Naive thymus-derived CD4-positive, alpha-beta T cell (primary cell): ENCODE data around the gene CDH18. TPM values are rescaled to one million over a fixed set of nuclear protein-coding genes. Genes with fewer than 3 reads are reported as not detected.

ENCODE experiments used
- ATAC-seq: fragments of 150-1000 bp; cut with Tn5 transposase; 2 replicates; pipeline ENCODE4 v1.10.0; 2021; ENCODE audit warnings: mild to moderate bottlenecking, moderate library complexity
- CTCF ChIA-PET: fragments of 350-600 bp; sonication (Branson Sonifier 250); formaldehyde crosslinking; loops from one replicate; lab custom pipeline; 2021; ENCODE audit warnings: antibody characterized with exemption; lab: Charles Lee
- POLR2A ChIA-PET: fragments of 350-600 bp; sonication (Branson Sonifier 250); formaldehyde crosslinking; loops from one replicate; lab custom pipeline; 2021; ENCODE audit warnings: antibody characterized with exemption, inconsistent platforms; lab: Charles Lee
- DNase-seq, 9 donors: peaks; one replicate each; pipeline versions ENCODE4 v3.0.0 to v3.0.0-alpha.2; 2020 to 2022; ENCODE audit warnings: mixed read lengths in 1 of 9
- H3K27ac ChIP-seq: one replicate; pipeline ENCODE4 v1.7.0; 2013; ENCODE audit warnings: mild to moderate bottlenecking, low read depth, low read length, moderate library complexity
- H3K27me3 ChIP-seq, 2 donors: one replicate each; pipeline ENCODE4 v1.7.0; 2013; ENCODE audit warnings: low read length in 2 of 2, mild to moderate bottlenecking in 2 of 2, moderate library complexity in 2 of 2; ENCODE audit not compliant: control insufficient read depth in 2 of 2, insufficient read depth in 2 of 2
- H3K36me3 ChIP-seq, 3 experiments: 1 replicate in 2 of 3; 2 replicates in 1 of 3; pipeline ENCODE4 v1.7.0; 2013; ENCODE audit warnings: low read length in 3 of 3, mild to moderate bottlenecking in 3 of 3, moderate library complexity in 1 of 3; ENCODE audit not compliant: insufficient read depth in 3 of 3, control insufficient read depth in 2 of 3
- H3K4me1 ChIP-seq, 2 donors: one replicate each; pipeline ENCODE4 v1.7.0; 2013; ENCODE audit warnings: low read length in 2 of 2, mild to moderate bottlenecking in 2 of 2, moderate library complexity in 1 of 2; ENCODE audit not compliant: control insufficient read depth in 2 of 2, insufficient read depth in 2 of 2
- H3K4me3 ChIP-seq: 2 replicates; pipeline ENCODE4 v1.7.0; 2013; ENCODE audit warnings: mild to moderate bottlenecking, low read length
- H3K9me3 ChIP-seq, 3 experiments: 1 replicate in 2 of 3; 2 replicates in 1 of 3; pipeline ENCODE4 v1.7.0; 2013; ENCODE audit warnings: low read length in 3 of 3; ENCODE audit not compliant: control insufficient read depth in 2 of 3
- H3K27ac Mint-ChIP-seq, 9 donors: one replicate each; pipeline ENCODE4 v1.8.0; 2020 to 2022; ENCODE audit warnings: mixed read lengths in 9 of 9, mild to moderate bottlenecking in 8 of 9, moderate library complexity in 5 of 9, inconsistent platforms in 2 of 9
- H3K27me3 Mint-ChIP-seq, 5 donors: one replicate each; pipeline ENCODE4 v1.8.0; 2021 to 2022; ENCODE audit warnings: mixed read lengths in 5 of 5, mild to moderate bottlenecking in 1 of 5
- H3K36me3 Mint-ChIP-seq, 5 donors: one replicate each; pipeline ENCODE4 v1.8.0; 2020 to 2022; ENCODE audit warnings: mixed read lengths in 5 of 5, mild to moderate bottlenecking in 3 of 5, inconsistent platforms in 1 of 5
- H3K4me1 Mint-ChIP-seq, 7 donors: one replicate each; pipeline ENCODE4 v1.8.0; 2020 to 2022; ENCODE audit warnings: mixed read lengths in 7 of 7, mild to moderate bottlenecking in 3 of 7, inconsistent platforms in 1 of 7
- H3K4me3 Mint-ChIP-seq, 10 donors: one replicate each; pipeline ENCODE4 v1.8.0; 2020 to 2022; ENCODE audit warnings: mild to moderate bottlenecking in 10 of 10, mixed read lengths in 10 of 10, moderate library complexity in 6 of 10, inconsistent platforms in 2 of 10
- H3K9me3 Mint-ChIP-seq, 11 donors: one replicate each; pipeline ENCODE4 v1.8.0; 2020 to 2022; ENCODE audit warnings: mixed read lengths in 11 of 11, mild to moderate bottlenecking in 4 of 11, inconsistent platforms in 1 of 11, moderate library complexity in 1 of 11
- intact Hi-C, 2 donors: fragments of 100-400 bp; cut with micrococcal nuclease; formaldehyde crosslinking; loops; one replicate each; pipeline ENCODE4 v1.15.1; 2023
- polyA plus RNA-seq, 2 donors: library from polyadenylated mRNA; unstranded; fragments of 300-500 nt; fragmentation: Illumina TruSeq; gene quantifications; one replicate each; pipeline ENCODE4 v1.2.3, GENCODE V29; 2021
- total RNA-seq, 6 experiments: library from RNA in 5 of 6; stranded (reverse) in 5 of 6; gene quantifications; 1 replicate in 5 of 6; 2 replicates in 1 of 6; pipeline ENCODE4 v1.2.3 and lab custom pipeline; 2021 to 2026

The CDH18 gene
- total and polyA plus RNA-seq, 7 experiments from 2014 or later: not detected

GRCh38 chr5:19940192-19940591 lies 47.8 kb downstream of the CDH18 start:
- Mint-ChIP-seq H3K9me3 (peaks cover 5 to 17% (median 7%) of the 10 kb centered on the region in 11 donors), H3K36me3 (no peaks in the 10 kb centered on the region), H3K27ac (no peak overlapping the region), H3K4me3 (no peak overlapping the region), H3K4me1 (no peaks in the 10 kb centered on the region), H3K27me3 (no peaks in the 10 kb centered on the region)
- H3K4me1 ChIP-seq: no peaks in the 10 kb centered on the region
- no peaks in the 10 kb centered on the region for H3K27me3 ChIP-seq
- H3K4me3 ChIP-seq: no peak overlapping the region
- H3K36me3 ChIP-seq: no peaks in the 10 kb centered on the region
- DNase-seq: no peak
- no peak overlapping the region for H3K27ac ChIP-seq
- no peaks in the 10 kb centered on the region for H3K9me3 ChIP-seq
- intact Hi-C loops: no loop called here
- CTCF ChIA-PET: no interaction called here
- POLR2A ChIA-PET: no interaction called here
- no peak for ATAC-seq

GRCh38 chr5:19930451-19930850 lies 57.5 kb downstream of the CDH18 start:
- Mint-ChIP-seq H3K4me3 (no peak overlapping the region), H3K36me3 (no peaks in the 10 kb centered on the region), H3K27ac (no peak overlapping the region), H3K27me3 (no peaks in the 10 kb centered on the region), H3K9me3 (peaks cover 0 to 10% (median 4%) of the 10 kb centered on the region in 11 donors), H3K4me1 (no peaks in the 10 kb centered on the region)
- no peak for DNase-seq
- H3K4me1 ChIP-seq: no peaks in the 10 kb centered on the region
- no peaks in the 10 kb centered on the region for H3K36me3 ChIP-seq
- no peaks in the 10 kb centered on the region for H3K9me3 ChIP-seq
- POLR2A ChIA-PET: no interaction called here
- no peak overlapping the region for H3K4me3 ChIP-seq
- no peak for ATAC-seq
- no peaks in the 10 kb centered on the region for H3K27me3 ChIP-seq
- intact Hi-C loops: no loop called here
- H3K27ac ChIP-seq: no peak overlapping the region
- CTCF ChIA-PET: no interaction called here

GRCh38 chr5:19928562-19929421 lies 59.2 kb downstream of the CDH18 start:
- Histone ChIP-seq H3K9me3 (no peaks in the 10 kb centered on the region), H3K27me3 (no peaks in the 10 kb centered on the region), H3K4me1 (no peaks in the 10 kb centered on the region), H3K36me3 (no peaks in the 10 kb centered on the region), H3K27ac (no peak overlapping the region), H3K4me3 (no peak overlapping the region)
- no peak overlapping the region for H3K27ac Mint-ChIP-seq
- no peaks in the 10 kb centered on the region for H3K27me3 Mint-ChIP-seq
- H3K4me3 Mint-ChIP-seq: no peak overlapping the region
- DNase-seq (no peak), ATAC-seq (no peak)
- H3K4me1 Mint-ChIP-seq: no peaks in the 10 kb centered on the region
- peaks cover 0 to 12% (median 5%) of the 10 kb centered on the region in 11 donors for H3K9me3 Mint-ChIP-seq
- no peaks in the 10 kb centered on the region for H3K36me3 Mint-ChIP-seq
- ChIA-PET CTCF (no interaction called here), POLR2A (no interaction called here)
- intact Hi-C loops: no loop called here

GRCh38 chr5:19927919-19928318 lies 60.1 kb downstream of the CDH18 start:
- no peaks in the 10 kb centered on the region for H3K36me3 ChIP-seq
- DNase-seq (no peak), ATAC-seq (no peak)
- H3K4me1 Mint-ChIP-seq: no peaks in the 10 kb centered on the region
- peaks cover 0 to 16% (median 6%) of the 10 kb centered on the region in 11 donors for H3K9me3 Mint-ChIP-seq
- H3K27ac ChIP-seq: no peak overlapping the region
- H3K27ac Mint-ChIP-seq: no peak overlapping the region
- no peak overlapping the region for H3K4me3 ChIP-seq
- ChIA-PET CTCF (no interaction called here), POLR2A (no interaction called here)
- no peaks in the 10 kb centered on the region for H3K27me3 ChIP-seq
- no peaks in the 10 kb centered on the region for H3K9me3 ChIP-seq
- intact Hi-C loops: no loop called here
- H3K4me3 Mint-ChIP-seq: no peak overlapping the region
- H3K4me1 ChIP-seq: no peaks in the 10 kb centered on the region
- H3K27me3 Mint-ChIP-seq: no peaks in the 10 kb centered on the region
- H3K36me3 Mint-ChIP-seq: no peaks in the 10 kb centered on the region

- CTCF ChIA-PET: no interaction called here
- H3K4me1 Mint-ChIP-seq: no peaks in the 10 kb centered on the region
- POLR2A ChIA-PET: no interaction called here
Measured at GRCh38 chr5:19927170-19927569, 60.8 kb downstream of the CDH18 start.

GRCh38 chr5:19923742-19924141 lies 64.3 kb downstream of the CDH18 start:
- ChIA-PET CTCF (no interaction called here), POLR2A (no interaction called here)
- no peak overlapping the region for H3K4me3 ChIP-seq
- peaks cover 0 to 18% (median 6%) of the 10 kb centered on the region in 11 donors for H3K9me3 Mint-ChIP-seq
- H3K36me3 ChIP-seq: no peaks in the 10 kb centered on the region
- DNase-seq (no peak), ATAC-seq (no peak)
- H3K27ac Mint-ChIP-seq: no peak overlapping the region
- H3K4me1 Mint-ChIP-seq: no peaks in the 10 kb centered on the region
- intact Hi-C loops: no loop called here
- H3K36me3 Mint-ChIP-seq: no peaks in the 10 kb centered on the region
- H3K27me3 Mint-ChIP-seq: no peaks in the 10 kb centered on the region
- H3K27me3 ChIP-seq: no peaks in the 10 kb centered on the region
- no peak overlapping the region for H3K4me3 Mint-ChIP-seq
- H3K4me1 ChIP-seq: no peaks in the 10 kb centered on the region
- no peaks in the 10 kb centered on the region for H3K9me3 ChIP-seq
- no peak overlapping the region for H3K27ac ChIP-seq

More at GRCh38 chr5:19927170-19927569, 60.8 kb downstream of the CDH18 start:
- ATAC-seq (no peak), DNase-seq (no peak)
- no peak overlapping the region for H3K27ac ChIP-seq
- Mint-ChIP-seq H3K27ac (no peak overlapping the region), H3K4me3 (no peak overlapping the region), H3K36me3 (no peaks in the 10 kb centered on the region), H3K9me3 (peaks cover 0 to 19% (median 7%) of the 10 kb centered on the region in 11 donors), H3K27me3 (no peaks in the 10 kb centered on the region)
- H3K4me1 ChIP-seq: no peaks in the 10 kb centered on the region
- no peaks in the 10 kb centered on the region for H3K9me3 ChIP-seq
- no peaks in the 10 kb centered on the region for H3K27me3 ChIP-seq
- intact Hi-C loops: no loop called here
- H3K36me3 ChIP-seq: no peaks in the 10 kb centered on the region
- H3K4me3 ChIP-seq: no peak overlapping the region

GRCh38 chr5:19920761-19921160 lies 67.2 kb downstream of the CDH18 start:
- ChIA-PET POLR2A (no interaction called here), CTCF (no interaction called here)
- Mint-ChIP-seq H3K27ac (no peak overlapping the region), H3K4me1 (no peaks in the 10 kb centered on the region), H3K27me3 (no peaks in the 10 kb centered on the region), H3K9me3 (peaks cover 0 to 19% (median 9%) of the 10 kb centered on the region in 11 donors), H3K36me3 (no peaks in the 10 kb centered on the region), H3K4me3 (no peak overlapping the region)
- H3K4me3 ChIP-seq: no peak overlapping the region
- H3K27me3 ChIP-seq: no peaks in the 10 kb centered on the region
- H3K36me3 ChIP-seq: no peaks in the 10 kb centered on the region
- H3K27ac ChIP-seq: no peak overlapping the region
- H3K9me3 ChIP-seq: no peaks in the 10 kb centered on the region
- intact Hi-C loops: no loop called here
- H3K4me1 ChIP-seq: no peaks in the 10 kb centered on the region
- DNase-seq (no peak), ATAC-seq (no peak)
